K562 (cell line): ENCODE data around the gene PLEKHM1. TPM values are rescaled to one million over a fixed set of nuclear protein-coding genes. Genes with fewer than 3 reads are reported as not detected.
A peak's percentile ranks its signal among the peaks of the same experiment; 100 is the strongest.
"Not testable (repeated sequence)": the region's sequence is repeated elsewhere in the genome, so short reads cannot be mapped to it uniquely, and the experiment has no call there.

Experiments used
- ATAC-seq: fragments of 200-7000 bp; cut with Tn5 transposase; 3 replicates; pipeline ENCODE4 v1.9.1; 2020; ENCODE audit warnings: moderate library complexity
- BruUV-seq: library from RNA; stranded (reverse); fragments of 400-500 nt; replicated peaks from 2 replicates; lab custom pipeline; 2021; lab: Mats Ljungman, UMichigan
- CTCF ChIA-PET: fragments of 300-600 bp; formaldehyde crosslinking; extraction: SDS; loops from one replicate; lab custom pipeline; 2021; ENCODE audit warnings: low intra/inter-chr PET ratio; lab: Yijun Ruan, JAX
- POLR2A ChIA-PET: fragments of 300-600, 350-650 bp; sonication (Branson Sonifier 250); formaldehyde crosslinking; extraction: SDS; loops from one replicate; lab custom pipeline; 2021; ENCODE audit warnings: antibody characterized with exemption, inconsistent platforms; lab: Yijun Ruan, JAX
- DNase-seq, 4 experiments: peaks; one replicate each; pipeline versions ENCODE4 v3.0.0 to v3.0.0-alpha.2; 2011 to 2018; ENCODE audit warnings: low spot score in 3 of 4, mixed read lengths in 3 of 4; ENCODE audit errors: extremely low read depth in 1 of 4
- FAIRE-seq: peaks from 2 replicates; lab custom pipeline; 2011; peaks lifted over from hg19 to GRCh38; lab: Jason Lieb, UNC
- H2AFZ ChIP-seq: 2 replicates; pipeline ENCODE4 v1.6.0; 2011; ENCODE audit warnings: low read depth, low read length, control low read depth, inconsistent platforms
- H3K27ac ChIP-seq: fragments of 200-600 bp; 3 replicates; pipeline ENCODE4 v1.8.0; 2011; ENCODE audit warnings: low read depth, mild to moderate bottlenecking, control low read depth, inconsistent platforms, low read length, moderate library complexity, mixed read lengths; ENCODE audit errors: extremely low read depth
- H3K27me3 ChIP-seq, 2 experiments: fragments of 300-600 bp in 1 of 2; 2 replicates in 1 of 2; 3 replicates in 1 of 2; pipeline versions ENCODE4 v1.6.0 to v1.8.0; 2011; ENCODE audit warnings: inconsistent platforms in 2 of 2, low read length in 2 of 2, mild to moderate bottlenecking in 1 of 2, mixed read lengths in 1 of 2, moderate library complexity in 1 of 2; ENCODE audit not compliant: control insufficient read depth in 2 of 2, insufficient read depth in 2 of 2
- H3K36me3 ChIP-seq: fragments of 300-600 bp; 3 replicates; pipeline ENCODE4 v1.8.0; 2011; ENCODE audit warnings: mild to moderate bottlenecking, low read length, inconsistent platforms; ENCODE audit not compliant: control insufficient read depth, insufficient read depth
- H3K4me1 ChIP-seq, 2 experiments: fragments of 200-600 bp in 1 of 2; replicated peaks in 1 of 2; 2 replicates in 1 of 2; 3 replicates in 1 of 2; pipeline versions ENCODE4 v1.5.1 to v1.8.0; 2011; ENCODE audit warnings: inconsistent platforms in 2 of 2, low read length in 2 of 2, mild to moderate bottlenecking in 1 of 2, mixed read lengths in 1 of 2, moderate library complexity in 1 of 2; ENCODE audit not compliant: control insufficient read depth in 2 of 2, insufficient read depth in 2 of 2
- H3K4me2 ChIP-seq: 2 replicates; pipeline ENCODE4 v1.6.1; 2011; ENCODE audit warnings: low read length, control low read depth, inconsistent platforms, mixed read lengths; ENCODE audit not compliant: insufficient read depth
- H3K4me3 ChIP-seq: fragments of 200-600 bp; sonication (generic), shearing (Covaris generic); 2 replicates; pipeline ENCODE4 v1.5.1; 2016; ENCODE audit warnings: control low read depth, inconsistent platforms
- H3K79me2 ChIP-seq: fragments of 200-600 bp; 3 replicates; pipeline ENCODE4 v1.8.0; 2011; ENCODE audit warnings: low read length, inconsistent platforms; ENCODE audit not compliant: control insufficient read depth, insufficient read depth
- H3K9ac ChIP-seq, 2 experiments: 2 replicates each; pipeline versions ENCODE4 v1.6.0 to v1.6.1; 2011; ENCODE audit warnings: low read depth in 2 of 2, low read length in 2 of 2, control low read depth in 1 of 2, inconsistent platforms in 1 of 2, mild to moderate bottlenecking in 1 of 2, mixed read lengths in 1 of 2; ENCODE audit not compliant: insufficient read depth in 1 of 2
- H3K9me1 ChIP-seq: one replicate; pipeline ENCODE4 v1.6.0; 2011; ENCODE audit warnings: inconsistent platforms, mild to moderate bottlenecking, low read length, moderate library complexity; ENCODE audit not compliant: control insufficient read depth, insufficient read depth
- H3K9me3 ChIP-seq: replicated peaks from 2 replicates; pipeline ENCODE4 v1.5.1; 2011; ENCODE audit warnings: low read depth, low read length, inconsistent platforms; ENCODE audit not compliant: control insufficient read depth, insufficient read depth
- H4K20me1 ChIP-seq: replicated peaks from 2 replicates; pipeline ENCODE4 v1.6.1; 2011; ENCODE audit warnings: low read length, inconsistent platforms, mixed read lengths; ENCODE audit not compliant: control insufficient read depth, insufficient read depth
- RBBP5 ChIP-seq: fragments of 200-600 bp; sonication (generic); IDR thresholded peaks from 2 replicates; pipeline ENCODE4 v1.6.1; 2012; ENCODE audit warnings: borderline replicate concordance, mild to moderate bottlenecking, low read length, control low read depth, inconsistent platforms; ENCODE audit not compliant: insufficient read depth, poor library complexity, severe bottlenecking
- TOE1 ChIP-seq, 2 experiments: fragments of 450-650 bp in 1 of 2; sonication (generic) in 1 of 2; formaldehyde crosslinking in 1 of 2; IDR thresholded peaks; 2 replicates each; pipeline versions ENCODE4 v1.7.1 to v1.8.0; 2016 to 2022; ENCODE audit warnings: borderline replicate concordance in 2 of 2, mild to moderate bottlenecking in 2 of 2, antibody characterized with exemption in 1 of 2, inconsistent platforms in 1 of 2, low read depth in 1 of 2, missing genetic modification reagents in 1 of 2, moderate library complexity in 1 of 2
- WGBS: fragments of 100-300 bp; shearing (Covaris generic); methylation state at CpG from one replicate; pipeline ENCODE4 v1.1.6; 2016; ENCODE audit warnings: low coverage, mixed read lengths; ENCODE audit not compliant: insufficient coverage; ENCODE audit errors: missing lambda C conversion rate; 5-methylcytosine and 5-hydroxymethylcytosine counted together
- in situ Hi-C: fragments of 300-500 bp; cut with MboI; formaldehyde crosslinking; loops from 4 replicates; pipeline ENCODE4 v1.15.0; 2018; ENCODE audit warnings: inconsistent platforms, mixed read lengths
- intact Hi-C: fragments of 100-400 bp; cut with micrococcal nuclease; formaldehyde crosslinking; loops from 2 replicates; pipeline ENCODE4 v1.14.2; 2022
- polyA plus RNA-seq, 8 experiments: library from polyadenylated mRNA; depleted of rRNA in 4 of 8; stranded (reverse) in 5 of 8; unstranded in 3 of 8; fragments of >200 nt; fragmentation: Nextera tagmentation in 2 of 8; fragmentation: Illumina TruSeq in 1 of 8; extraction: Ambion mirVana in 2 of 8; extraction: Trizol in 1 of 8; gene quantifications; 2 replicates each; pipeline versions ENCODE4 v1.2.1 to v1.2.3, GENCODE V29; 2011 to 2014; ENCODE audit warnings: inconsistent platforms in 1 of 8, missing spikeins in 1 of 8
- total RNA-seq, 7 experiments: library from RNA; depleted of rRNA in 6 of 7; stranded (reverse); fragments of >200 nt in 6 of 7; fragmentation: Illumina TruSeq in 2 of 7; extraction: Trizol in 2 of 7; gene quantifications; 2 replicates each; pipeline versions ENCODE4 v1.2.1 to v1.2.3, GENCODE V29; 2011 to 2021; ENCODE audit warnings: low replicate concordance in 1 of 7
- TF ChIP-seq, protein P1 (sequence below), 2 experiments: IDR thresholded peaks in 1 of 2; conservative IDR thresholded peaks in 1 of 2; 2 replicates each; pipeline ENCODE4 v1.6.1; 2016; ENCODE audit warnings: low read depth in 2 of 2, mild to moderate bottlenecking in 1 of 2, missing compliant biosample characterization in 1 of 2, missing genetic modification characterization in 1 of 2, moderate library complexity in 1 of 2

PLEKHM1 gene
- total and polyA plus RNA-seq, 9 of the 15 experiments (the other 6 are each of a cell fraction or from before 2014, with no cell fraction given), result 0.13 to 23.3 (median 5.7) TPM

DNA sequence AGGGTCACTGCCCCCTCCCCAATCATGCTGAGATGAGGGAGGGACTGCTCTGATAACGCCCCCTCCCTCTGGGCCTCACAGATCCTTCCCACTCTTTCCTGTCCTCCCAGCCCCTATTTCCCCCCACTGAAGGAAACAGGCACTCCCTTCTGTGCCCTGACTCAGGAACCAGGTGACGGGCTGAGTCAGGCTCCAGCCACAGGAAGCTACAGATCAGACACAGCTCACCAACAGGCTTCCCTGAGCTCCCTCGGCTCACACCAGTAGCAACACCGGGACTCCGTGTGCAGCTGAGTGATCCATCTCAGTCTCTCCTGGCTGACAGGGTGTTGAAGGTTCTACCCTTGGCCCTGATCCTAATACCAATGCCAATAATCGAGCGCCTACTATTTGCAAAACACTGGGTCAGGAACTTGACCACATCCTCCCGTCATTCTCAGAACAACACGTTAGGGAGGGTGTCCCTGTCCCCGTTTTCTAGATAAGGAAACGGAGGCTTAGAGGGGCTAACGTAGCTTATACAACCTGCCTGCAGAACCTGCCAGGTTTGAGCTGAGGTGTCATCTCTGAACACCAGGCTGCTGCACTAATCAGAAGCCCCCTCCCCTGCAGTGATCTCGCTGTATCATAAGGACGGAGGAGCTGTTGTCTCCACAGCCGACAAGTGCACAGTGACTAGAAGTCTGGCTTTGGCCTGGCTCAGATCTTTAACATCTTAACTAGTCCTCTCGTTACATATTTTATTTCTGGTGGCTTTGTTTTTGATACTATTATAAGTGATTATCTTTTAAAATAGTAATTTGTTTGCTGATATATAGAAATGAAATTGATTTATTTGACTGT is 44.4 kb downstream of the PLEKHM1 start (continued):
- peak; percentile 29 for TF ChIP-seq RBBP5
- TF ChIP-seq, protein P1, sequence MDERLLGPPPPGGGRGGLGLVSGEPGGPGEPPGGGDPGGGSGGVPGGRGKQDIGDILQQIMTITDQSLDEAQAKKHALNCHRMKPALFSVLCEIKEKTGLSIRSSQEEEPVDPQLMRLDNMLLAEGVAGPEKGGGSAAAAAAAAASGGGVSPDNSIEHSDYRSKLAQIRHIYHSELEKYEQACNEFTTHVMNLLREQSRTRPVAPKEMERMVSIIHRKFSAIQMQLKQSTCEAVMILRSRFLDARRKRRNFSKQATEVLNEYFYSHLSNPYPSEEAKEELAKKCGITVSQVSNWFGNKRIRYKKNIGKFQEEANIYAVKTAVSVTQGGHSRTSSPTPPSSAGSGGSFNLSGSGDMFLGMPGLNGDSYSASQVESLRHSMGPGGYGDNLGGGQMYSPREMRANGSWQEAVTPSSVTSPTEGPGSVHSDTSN (CRISPR knock-in tag; IDR thresholded peaks at IDR 0.05; ENCODE audit: low read depth), result not testable (repeated sequence)
- TF ChIP-seq, protein P1 (tag; conservative IDR thresholded peaks at IDR 0.05; ENCODE audit: low read depth), result peak; percentile 30; the same call in 1 of the 2 replicates
- 0 out of 2 replicates have a peak, but pooled peaks have one; percentile 25 for TF ChIP-seq TOE1 (IDR thresholded peaks at IDR 0.05; ENCODE audit: borderline replicate concordance)
- not testable (repeated sequence) for TF ChIP-seq TOE1 (CRISPR knock-in tag; IDR thresholded peaks at IDR 0.05; ENCODE audit: borderline replicate concordance, low read depth)

DNA sequence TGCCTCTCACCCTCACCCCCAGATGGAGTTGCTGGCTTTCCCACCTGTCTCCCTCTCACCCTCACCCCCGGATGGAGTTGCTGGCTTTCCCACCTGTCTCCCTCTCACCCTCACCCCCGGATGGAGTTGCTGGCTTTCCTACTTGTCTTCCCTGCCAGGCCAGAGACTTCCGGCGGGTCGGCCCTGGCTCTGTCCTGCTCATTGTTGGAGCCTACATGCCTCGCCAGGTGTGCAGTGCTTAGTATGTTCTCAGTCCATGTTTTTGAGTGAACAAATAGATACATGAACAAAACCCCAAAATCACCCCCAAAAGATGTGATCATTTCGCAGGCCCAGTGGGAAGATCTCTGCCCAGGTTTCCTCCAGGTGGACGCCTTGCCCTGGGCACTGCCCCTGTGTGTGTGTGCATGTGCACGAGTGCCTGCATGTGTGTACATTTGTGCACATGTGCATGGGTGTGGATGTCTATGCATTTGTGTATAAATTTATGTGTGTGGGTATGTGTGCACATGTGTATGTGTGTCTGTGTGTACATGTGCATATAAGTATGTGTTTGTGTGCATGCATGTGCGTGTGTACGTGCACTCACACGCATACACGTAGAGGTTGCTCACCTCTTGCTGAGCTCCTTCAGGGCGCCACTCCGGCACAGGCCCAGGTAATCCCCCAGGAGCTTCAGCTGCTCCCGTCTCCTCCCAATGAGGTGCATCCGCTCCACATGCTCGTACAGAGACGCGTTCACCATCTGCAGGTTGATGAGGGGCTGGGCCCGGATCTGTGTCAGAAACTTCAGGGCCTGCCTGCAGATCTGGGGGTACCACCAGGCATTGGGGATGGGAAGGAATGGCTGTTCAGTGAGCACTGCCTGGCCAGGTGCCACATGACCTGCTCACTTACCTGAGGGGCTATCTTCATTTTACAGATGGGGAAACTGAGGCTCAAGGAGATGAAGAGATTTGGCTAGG is 45.4 kb downstream of the PLEKHM1 start:
- H4K20me1 ChIP-seq, BruUV-seq, H3K9me3 ChIP-seq, ATAC-seq, H3K4me1 ChIP-seq, H3K9ac ChIP-seq, intact Hi-C loops, H3K4me2 ChIP-seq, H3K27ac ChIP-seq, POLR2A ChIA-PET, H3K9me1 ChIP-seq, H2AFZ ChIP-seq, DNase-seq, CTCF ChIA-PET, H3K36me3 ChIP-seq, H3K4me3 ChIP-seq, H3K79me2 ChIP-seq, H3K27me3 ChIP-seq: not testable (repeated sequence)
- 93% methylated on average over 17 of the region's 21 CpGs for WGBS
- in situ Hi-C loops, result loop anchor here (25.0 kb wide), 1 partner anchor 1067 kb away; the partner anchor contains the start of gene LRRC37A2
- FAIRE-seq, result peak; percentile 55

DNA sequence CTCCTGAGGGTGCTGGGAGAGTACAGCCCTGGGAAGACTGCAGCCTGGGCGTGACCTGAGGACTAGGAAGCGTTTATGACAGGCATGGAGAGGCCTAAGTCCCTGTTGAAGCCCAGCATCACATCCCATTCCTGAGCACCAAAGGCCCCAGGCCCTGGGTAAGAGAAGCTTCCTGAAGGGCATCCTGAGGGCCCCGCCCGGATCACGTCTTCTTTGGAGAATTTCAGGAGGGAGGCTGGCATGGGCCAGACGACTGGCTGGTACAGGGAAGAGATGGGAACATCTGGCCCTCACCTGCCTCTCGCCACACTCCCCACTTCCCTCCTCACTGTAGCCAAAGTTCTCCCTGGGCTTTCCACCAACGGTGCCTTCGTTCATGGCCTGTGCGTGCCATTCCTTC is 46.2 kb downstream of the PLEKHM1 start:
- in situ Hi-C loops, result loop anchor here (25.0 kb wide), 1 partner anchor 1068 kb away; the partner anchor contains the start of gene LRRC37A2
- not testable (repeated sequence) for DNase-seq

More for the DNA sequence above, 46.2 kb downstream of the PLEKHM1 start:
- H3K36me3 ChIP-seq, H3K79me2 ChIP-seq, CTCF ChIA-PET, H2AFZ ChIP-seq, H3K4me3 ChIP-seq, H3K27ac ChIP-seq, POLR2A ChIA-PET, H3K9me1 ChIP-seq, FAIRE-seq, H3K9ac ChIP-seq, ATAC-seq, intact Hi-C loops, H3K4me1 ChIP-seq, H4K20me1 ChIP-seq, BruUV-seq, H3K27me3 ChIP-seq, H3K4me2 ChIP-seq, H3K9me3 ChIP-seq: not testable (repeated sequence)
- WGBS, result 86% methylated on average over 7 of the region's 10 CpGs
